Fibroblast of the aortic adventitia (primary cell): Measurements from ENCODE around the gene LDLRAD3. TPM values are rescaled to one million over a fixed set of nuclear protein-coding genes. Genes with fewer than 3 reads are reported as not detected.

Source experiments
- DNase-seq: peaks from one replicate; pipeline ENCODE4 v3.0.0-alpha.2; 2010; ENCODE audit warnings: low read depth
- H3K4me3 ChIP-seq: 2 replicates; pipeline ENCODE4 v1.5.1; 2011; ENCODE audit warnings: low read depth, mild to moderate bottlenecking, control low read depth, low read length, moderate library complexity
- total RNA-seq: library from RNA; depleted of rRNA; stranded (reverse); fragments of >200 nt; gene quantifications from 2 replicates; pipeline ENCODE4 v1.2.3, GENCODE V29; 2012; ENCODE audit warnings: low replicate concordance
- TF ChIP-seq, protein P1 (sequence below): IDR thresholded peaks from 2 replicates; pipeline ENCODE4 v1.5.1; 2011; ENCODE audit warnings: mild to moderate bottlenecking, low read length, control low read depth, inconsistent platforms; ENCODE audit not compliant: insufficient read depth

The LDLRAD3 gene
- total RNA-seq, 1 donor = 10.8 TPM

GRCh38 chr11:36107547-36107946, 163.7 kb downstream of the LDLRAD3 start:
- H3K4me3 ChIP-seq = no peak overlapping the region
- DNase-seq = no peak
- TF ChIP-seq, protein P1, sequence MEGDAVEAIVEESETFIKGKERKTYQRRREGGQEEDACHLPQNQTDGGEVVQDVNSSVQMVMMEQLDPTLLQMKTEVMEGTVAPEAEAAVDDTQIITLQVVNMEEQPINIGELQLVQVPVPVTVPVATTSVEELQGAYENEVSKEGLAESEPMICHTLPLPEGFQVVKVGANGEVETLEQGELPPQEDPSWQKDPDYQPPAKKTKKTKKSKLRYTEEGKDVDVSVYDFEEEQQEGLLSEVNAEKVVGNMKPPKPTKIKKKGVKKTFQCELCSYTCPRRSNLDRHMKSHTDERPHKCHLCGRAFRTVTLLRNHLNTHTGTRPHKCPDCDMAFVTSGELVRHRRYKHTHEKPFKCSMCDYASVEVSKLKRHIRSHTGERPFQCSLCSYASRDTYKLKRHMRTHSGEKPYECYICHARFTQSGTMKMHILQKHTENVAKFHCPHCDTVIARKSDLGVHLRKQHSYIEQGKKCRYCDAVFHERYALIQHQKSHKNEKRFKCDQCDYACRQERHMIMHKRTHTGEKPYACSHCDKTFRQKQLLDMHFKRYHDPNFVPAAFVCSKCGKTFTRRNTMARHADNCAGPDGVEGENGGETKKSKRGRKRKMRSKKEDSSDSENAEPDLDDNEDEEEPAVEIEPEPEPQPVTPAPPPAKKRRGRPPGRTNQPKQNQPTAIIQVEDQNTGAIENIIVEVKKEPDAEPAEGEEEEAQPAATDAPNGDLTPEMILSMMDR = no peak

DNA sequence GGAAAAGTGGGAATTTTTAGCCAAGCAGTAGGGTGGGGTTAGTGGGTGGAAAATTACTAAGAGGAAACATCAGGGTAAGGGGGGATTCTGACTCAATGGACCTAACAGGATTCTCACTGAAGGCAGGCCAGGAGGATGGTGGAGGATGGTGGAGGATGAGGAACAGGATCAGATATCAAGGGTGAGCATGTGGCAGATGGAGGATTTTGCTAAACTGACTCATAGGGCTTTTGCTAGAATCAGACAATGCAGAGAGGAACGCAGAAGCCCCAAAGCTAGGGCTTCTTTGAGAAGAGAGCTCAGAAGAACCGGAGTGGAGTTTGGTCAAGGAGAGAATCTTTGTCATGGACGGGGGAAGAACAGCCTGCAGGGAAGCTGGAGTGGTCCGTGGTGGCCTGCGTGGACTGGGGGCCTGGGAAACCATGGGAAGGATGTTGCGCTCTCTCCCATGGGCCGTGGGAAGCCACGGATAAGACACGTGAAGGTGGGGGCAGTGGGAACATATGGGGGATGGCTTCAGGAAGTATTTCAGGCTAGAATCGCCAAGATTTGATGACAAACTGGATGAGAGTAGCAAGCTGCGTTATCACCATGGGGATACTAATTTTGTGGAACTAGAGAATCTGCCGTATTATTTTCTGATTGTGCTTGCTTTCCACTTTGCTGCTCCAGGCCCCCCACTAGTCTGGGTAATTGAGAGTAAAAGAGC, 165.2 kb downstream of the LDLRAD3 start:
- TF ChIP-seq, protein P1 = no peak
- no peak for DNase-seq
- no peak overlapping the region for H3K4me3 ChIP-seq

- DNase-seq = no peak
- no peak overlapping the region for H3K4me3 ChIP-seq
- TF ChIP-seq, protein P1 = no peak
Observed at GRCh38 chr11:36109590-36109849, 165.7 kb downstream of the LDLRAD3 start.

DNA sequence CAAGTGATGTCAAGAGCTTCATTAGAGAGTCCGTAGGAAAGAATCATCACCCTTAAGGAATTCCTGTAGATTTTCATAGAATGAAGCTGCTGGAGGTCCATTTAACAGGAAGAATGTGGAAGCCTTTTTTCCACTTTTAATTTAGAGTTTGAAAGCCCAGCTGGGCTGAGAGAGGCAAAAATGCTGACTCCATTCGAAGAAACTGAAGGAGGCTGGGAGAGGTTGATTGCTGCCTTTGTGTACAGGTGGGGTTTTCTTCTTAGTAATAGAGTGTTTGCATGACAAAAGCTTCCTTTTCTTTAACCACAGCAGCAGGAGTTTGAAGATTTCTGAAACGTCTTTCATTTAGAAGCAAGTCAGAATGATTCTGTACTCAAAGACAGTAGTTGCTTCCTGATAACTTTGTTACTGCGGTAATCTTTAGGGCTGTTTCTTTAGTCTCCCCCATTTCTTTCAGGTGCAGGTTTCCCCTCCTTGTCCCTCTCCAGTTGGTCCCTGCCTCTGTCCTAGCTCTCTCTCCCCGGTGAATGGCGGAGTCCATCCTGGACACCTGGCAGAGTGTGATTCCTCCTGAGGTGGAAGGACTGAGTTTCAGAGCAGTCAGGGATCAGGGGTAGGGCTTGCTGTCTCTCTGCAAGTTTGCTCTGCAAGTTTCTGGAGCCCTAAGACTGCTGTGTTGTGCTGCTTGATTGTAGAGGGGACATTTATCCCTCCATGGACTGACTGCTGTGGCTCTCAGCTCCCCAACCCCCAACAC, 166.2 kb downstream of the LDLRAD3 start:
- H3K4me3 ChIP-seq = no peak overlapping the region
- TF ChIP-seq, protein P1 = no peak
- no peak for DNase-seq

- no peak overlapping the region for H3K4me3 ChIP-seq
- TF ChIP-seq, protein P1 = no peak
- no peak for DNase-seq
Observed at GRCh38 chr11:36110668-36111410, 167.0 kb downstream of the LDLRAD3 start.

GRCh38 chr11:36114095-36114494, 170.2 kb downstream of the LDLRAD3 start:
- no peak overlapping the region for H3K4me3 ChIP-seq
- TF ChIP-seq, protein P1 = no peak
- DNase-seq = no peak
